H1 (cell line): ENCODE data around the gene HTR3D. TPM values are rescaled to one million over a fixed set of nuclear protein-coding genes. Genes with fewer than 3 reads are reported as not detected.

Experiments
- CTCF ChIA-PET: fragments of 300-600 bp; sonication (Branson Sonifier 250); formaldehyde crosslinking; loops from one replicate; lab custom pipeline; 2021; ENCODE audit not compliant: partially characterized antibody; lab: Charles Lee
- POLR2A ChIA-PET: fragments of 300-600 bp; sonication (Branson Sonifier 250); formaldehyde crosslinking; loops from one replicate; lab custom pipeline; 2021; ENCODE audit warnings: inconsistent platforms; ENCODE audit not compliant: partially characterized antibody; lab: Charles Lee
- DNase-seq, 2 experiments: peaks; one replicate each; pipeline versions ENCODE4 v3.0.0 to v3.0.0-alpha.2; 2010 to 2022; ENCODE audit warnings: low spot score in 2 of 2, low read depth in 1 of 2, mixed read lengths in 1 of 2
- FAIRE-seq: peaks from 2 replicates; lab custom pipeline; 2011; peaks lifted over from hg19 to GRCh38; lab: Jason Lieb, UNC
- H2AFZ ChIP-seq: 2 replicates; pipeline ENCODE4 v1.8.1; 2012; ENCODE audit warnings: low read length, inconsistent platforms
- H2AK5ac ChIP-seq: 2 replicates; pipeline ENCODE4 v1.6.1; 2013; ENCODE audit warnings: low read depth, low read length
- H2BK120ac ChIP-seq: replicated peaks from 2 replicates; pipeline ENCODE3; 2013; ENCODE audit warnings: low read depth, low read length, inconsistent platforms
- H2BK12ac ChIP-seq: 2 replicates; pipeline ENCODE4 v1.6.1; 2013; ENCODE audit warnings: low read depth, low read length
- H2BK15ac ChIP-seq: 2 replicates; pipeline ENCODE4 v1.6.1; 2013; ENCODE audit warnings: low read length
- H2BK20ac ChIP-seq: 2 replicates; pipeline ENCODE4 v1.6.1; 2013; ENCODE audit warnings: low read length
- H2BK5ac ChIP-seq: 2 replicates; pipeline ENCODE4 v1.6.1; 2013; ENCODE audit warnings: low read depth, low read length
- H3K14ac ChIP-seq: 2 replicates; pipeline ENCODE4 v1.6.1; 2013; ENCODE audit warnings: inconsistent platforms; ENCODE audit not compliant: insufficient read length
- H3K18ac ChIP-seq: 2 replicates; pipeline ENCODE4 v1.6.1; 2013; ENCODE audit warnings: low read length; ENCODE audit errors: extremely low read depth
- H3K23ac ChIP-seq: 2 replicates; pipeline ENCODE4 v1.6.1; 2013; ENCODE audit warnings: inconsistent platforms; ENCODE audit not compliant: insufficient read length
- H3K23me2 ChIP-seq: 2 replicates; pipeline ENCODE4 v1.6.1; 2013; ENCODE audit warnings: low read depth, low read length
- H3K27ac ChIP-seq: 2 replicates; pipeline ENCODE4 v1.6.1; 2011; ENCODE audit warnings: low read depth, low read length, inconsistent platforms
- H3K27me3 ChIP-seq, 4 experiments: replicated peaks in 1 of 4; 1 replicate in 1 of 4; 2 replicates in 3 of 4; pipeline versions ENCODE4 v1.6.1 to v1.8.1; 2011 to 2013; ENCODE audit warnings: low read length in 3 of 4, mild to moderate bottlenecking in 3 of 4, inconsistent platforms in 2 of 4, mixed read lengths in 2 of 4, moderate library complexity in 1 of 4; ENCODE audit not compliant: control insufficient read depth in 3 of 4, insufficient read depth in 3 of 4; ENCODE audit errors: extremely low read depth in 1 of 4
- H3K36me3 ChIP-seq, 4 experiments: 2 replicates each; pipeline versions ENCODE4 v1.6.1 to v1.8.1; 2011 to 2013; ENCODE audit warnings: mild to moderate bottlenecking in 4 of 4, low read length in 3 of 4, moderate library complexity in 2 of 4, control low read depth in 1 of 4, inconsistent platforms in 1 of 4; ENCODE audit not compliant: insufficient read depth in 4 of 4, control insufficient read depth in 2 of 4
- H3K4ac ChIP-seq: replicated peaks from 2 replicates; pipeline ENCODE3; 2013; ENCODE audit warnings: low read length, low read depth, mixed read lengths, inconsistent platforms; ENCODE audit not compliant: insufficient read length
- H3K4me1 ChIP-seq, 4 experiments: replicated peaks in 1 of 4; 1 replicate in 1 of 4; 2 replicates in 3 of 4; pipeline versions ENCODE4 v1.6.1 to v1.8.1; 2011 to 2013; ENCODE audit warnings: low read length in 3 of 4, inconsistent platforms in 2 of 4, mixed read lengths in 1 of 4; ENCODE audit not compliant: insufficient read depth in 4 of 4, control insufficient read depth in 3 of 4
- H3K4me2 ChIP-seq, 2 experiments: 2 replicates each; pipeline versions ENCODE4 v1.6.1 to v1.8.1; 2011 to 2013; ENCODE audit warnings: low read depth in 2 of 2, low read length in 2 of 2, control low read depth in 1 of 2, inconsistent platforms in 1 of 2, mild to moderate bottlenecking in 1 of 2; ENCODE audit not compliant: insufficient read depth in 1 of 2
- H3K4me3 ChIP-seq, 4 experiments: fragments of 200-600, 300-600 bp in 1 of 4; sonication (generic), shearing (Covaris generic), sonication (Bioruptor Twin) in 1 of 4; 2 replicates each; pipeline versions ENCODE4 v1.5.1 to v1.8.1; 2011 to 2016; ENCODE audit warnings: low read length in 4 of 4, low read depth in 3 of 4, control low read depth in 2 of 4, inconsistent platforms in 2 of 4, mild to moderate bottlenecking in 2 of 4, mixed read lengths in 1 of 4, moderate library complexity in 1 of 4; ENCODE audit not compliant: insufficient read depth in 2 of 4; ENCODE audit errors: extremely low read depth in 1 of 4
- H3K56ac ChIP-seq: replicated peaks from 2 replicates; pipeline ENCODE3; 2013; ENCODE audit warnings: low read depth, mild to moderate bottlenecking, mixed read lengths, low read length, inconsistent platforms; ENCODE audit not compliant: insufficient read length
- H3K79me1 ChIP-seq: 2 replicates; pipeline ENCODE4 v1.6.1; 2013; ENCODE audit warnings: low read depth, low read length, control low read depth
- H3K79me2 ChIP-seq, 2 experiments: 2 replicates each; pipeline versions ENCODE4 v1.6.1 to v1.8.1; 2012 to 2013; ENCODE audit warnings: low read length in 2 of 2, mild to moderate bottlenecking in 2 of 2, inconsistent platforms in 1 of 2; ENCODE audit not compliant: insufficient read depth in 2 of 2, control insufficient read depth in 1 of 2
- H3K9ac ChIP-seq, 4 experiments: replicated peaks in 1 of 4; 1 replicate in 1 of 4; 2 replicates in 3 of 4; pipeline versions ENCODE4 v1.6.1 to v1.8.1; 2011 to 2013; ENCODE audit warnings: low read depth in 3 of 4, low read length in 3 of 4, control low read depth in 2 of 4, mild to moderate bottlenecking in 2 of 4, moderate library complexity in 2 of 4, inconsistent platforms in 1 of 4; ENCODE audit errors: extremely low read depth in 1 of 4
- H3K9me3 ChIP-seq, 2 experiments: 2 replicates each; pipeline versions ENCODE4 v1.6.1 to v1.8.1; 2012 to 2013; ENCODE audit warnings: mild to moderate bottlenecking in 2 of 2, moderate library complexity in 2 of 2, control low read depth in 1 of 2, inconsistent platforms in 1 of 2, low read depth in 1 of 2, low read length in 1 of 2, mixed read lengths in 1 of 2; ENCODE audit not compliant: insufficient read depth in 2 of 2
- H4K20me1 ChIP-seq, 2 experiments: replicated peaks in 1 of 2; 2 replicates each; pipeline versions ENCODE3 to v1.8.1; 2011 to 2013; ENCODE audit warnings: inconsistent platforms in 2 of 2, low read length in 2 of 2, mild to moderate bottlenecking in 1 of 2; ENCODE audit not compliant: insufficient read depth in 2 of 2, control insufficient read depth in 1 of 2
- H4K5ac ChIP-seq: 2 replicates; pipeline ENCODE4 v1.6.1; 2013; ENCODE audit warnings: low read length, low read depth, mixed read lengths, inconsistent platforms; ENCODE audit not compliant: insufficient read length
- H4K8ac ChIP-seq: 2 replicates; pipeline ENCODE4 v1.8.0; 2013; ENCODE audit warnings: mild to moderate bottlenecking, moderate library complexity, low read length, inconsistent platforms; ENCODE audit not compliant: insufficient read depth; ENCODE audit errors: extremely low read depth
- H4K91ac ChIP-seq: replicated peaks from 2 replicates; pipeline ENCODE3; 2013; ENCODE audit warnings: low read length, mixed read lengths, inconsistent platforms; ENCODE audit not compliant: insufficient read length
- BACH1 ChIP-seq: IDR thresholded peaks from 2 replicates; pipeline ENCODE4 v1.6.1; 2012; ENCODE audit warnings: low read length, improper control_type of control experiment
- KDM5A ChIP-seq: fragments of 200-600 bp; IDR thresholded peaks from 2 replicates; pipeline ENCODE4 v1.7.1; 2012; ENCODE audit warnings: mild to moderate bottlenecking, low read length, inconsistent platforms, mixed read lengths
- SAP30 ChIP-seq: fragments of 300-600 bp; sonication (generic); IDR thresholded peaks from 2 replicates; pipeline ENCODE4 v1.7.1; 2012; ENCODE audit warnings: low read length, moderate library complexity, mild to moderate bottlenecking, inconsistent platforms; ENCODE audit not compliant: insufficient read depth, insufficient replicate concordance
- SIRT6 ChIP-seq: IDR thresholded peaks from one replicate; pipeline ENCODE4 v1.7.1; 2012; ENCODE audit warnings: low read length, inconsistent platforms
- WGBS, 2 experiments: shearing (Covaris generic) in 1 of 2; methylation state at CpG; one replicate each; pipeline versions ENCODE4 v1.1.6 to v1.1.7; 2013 to 2015; ENCODE audit warnings: low lambda C conversion rate in 2 of 2, mixed read lengths in 2 of 2, inconsistent platforms in 1 of 2, low coverage in 1 of 2, missing lambda C conversion rate in 1 of 2; ENCODE audit not compliant: insufficient replicate concordance in 2 of 2, insufficient coverage in 1 of 2, insufficient read length in 1 of 2; ENCODE audit errors: extremely low coverage in 1 of 2, missing lambda C conversion rate in 1 of 2; 5-methylcytosine and 5-hydroxymethylcytosine counted together
- polyA plus RNA-seq, 7 experiments: library from polyadenylated mRNA; depleted of rRNA in 3 of 7; stranded (reverse) in 5 of 7; unstranded in 2 of 7; fragments of >200 nt in 5 of 7; fragments of 200-250 nt in 2 of 7; gene quantifications; 1 replicate in 5 of 7; 2 replicates in 1 of 7; 4 replicates in 1 of 7; pipeline versions ENCODE4 v1.2.1 to v1.2.3, GENCODE V29; 2011 to 2013; ENCODE audit warnings: missing spikeins in 2 of 7, mixed read lengths in 2 of 7
- total RNA-seq: library from RNA; stranded (reverse); fragmentation: NEBNext Ultra II Directional; extraction: Animal tissue kit (Norgen Biotek cat#: 25700); gene quantifications from 2 replicates; pipeline ENCODE4 v1.2.1, GENCODE V29; 2021

HTR3D gene
- total and polyA plus RNA-seq, 2 of the 8 experiments (the other 6 are each of a cell fraction or from before 2014, with no cell fraction given), result not detected

DNA sequence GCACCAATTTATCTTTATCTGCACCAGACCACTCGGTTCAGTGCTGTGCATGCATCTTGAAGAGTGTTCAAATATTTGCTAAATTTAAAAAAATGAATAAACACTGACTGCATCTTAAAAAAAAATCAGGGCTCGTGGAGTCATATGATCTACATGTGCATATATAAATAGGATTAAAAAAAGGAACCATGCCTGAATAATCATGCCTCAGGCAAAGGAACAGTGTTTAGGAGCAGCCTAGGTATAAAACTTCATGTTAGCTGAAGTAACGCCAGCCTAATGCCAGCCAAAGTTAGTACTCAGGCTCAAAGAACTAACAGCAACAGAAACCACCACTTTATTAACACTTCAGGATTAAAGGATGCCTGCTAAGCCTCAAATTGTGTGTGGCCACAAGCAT is 23.4 kb upstream of the HTR3D start:
- no peak for TF ChIP-seq SIRT6
- TF ChIP-seq SAP30, result no peak
- no peak for TF ChIP-seq KDM5A
- no peak for TF ChIP-seq BACH1

More for the DNA sequence above, 23.4 kb upstream of the HTR3D start:
- no peak overlapping the region for H2BK20ac ChIP-seq
- peaks cover 2 to 3% of the 10 kb centered on the region in 2 experiments for H4K20me1 ChIP-seq
- H3K9ac ChIP-seq, result no peak overlapping the region
- POLR2A ChIA-PET, result no interaction called here
- no peaks in the 10 kb centered on the region for H3K27me3 ChIP-seq
- FAIRE-seq (no peak), DNase-seq (no peak)
- H2AK5ac ChIP-seq, result no peak overlapping the region
- no peak overlapping the region for H4K5ac ChIP-seq
- no peaks in the 10 kb centered on the region for H3K23me2 ChIP-seq
- H3K18ac ChIP-seq, result no peak overlapping the region
- no peak overlapping the region for H2BK12ac ChIP-seq
- H3K36me3 ChIP-seq, result peaks cover 0 to 17% (median 7%) of the 10 kb centered on the region in 4 experiments; a peak in 5 of 8 replicates
- H2BK5ac ChIP-seq, result no peak overlapping the region
- no peak overlapping the region for H3K27ac ChIP-seq
- no peak overlapping the region for H3K4ac ChIP-seq
- H3K56ac ChIP-seq, result no peak overlapping the region
- 62% methylated on average over 3 of the region's 3 CpGs; no CpG with 5 or more reads in 1 of the 2 experiments for WGBS, 2 experiments
- H2BK120ac ChIP-seq, result no peak overlapping the region
- no peak overlapping the region for H3K4me2 ChIP-seq
- H3K4me1 ChIP-seq, result no peaks in the 10 kb centered on the region; a peak in 1 of 7 replicates
- CTCF ChIA-PET, result interaction anchor here (1.0 to 3.5 kb wide), 7 partner anchors 8 to 113 kb away, joined by 3 to 14 read pairs (median 4); partner anchors contain the start of gene ABCC5
- no peak overlapping the region for H3K14ac ChIP-seq
- no peaks in the 10 kb centered on the region for H3K9me3 ChIP-seq
- H3K79me2 ChIP-seq, result peaks cover 0 to 6% of the 10 kb centered on the region in 2 experiments; a peak in 1 of 4 replicates
- no peaks in the 10 kb centered on the region for H3K79me1 ChIP-seq
- no peak overlapping the region for H4K8ac ChIP-seq
- no peak overlapping the region for H2AFZ ChIP-seq
- H3K23ac ChIP-seq, result no peak overlapping the region
- H2BK15ac ChIP-seq, result no peak overlapping the region
- H4K91ac ChIP-seq, result no peak overlapping the region
- no peak overlapping the region for H3K4me3 ChIP-seq
